Measurements from ENCODE around the gene ARSA. TPM values are rescaled to one million over a fixed set of nuclear protein-coding genes. Genes with fewer than 3 reads are reported as not detected.

The ARSA gene
- total RNA-seq, 1 experiment from 2014 or later = 10.3 TPM

DNA sequence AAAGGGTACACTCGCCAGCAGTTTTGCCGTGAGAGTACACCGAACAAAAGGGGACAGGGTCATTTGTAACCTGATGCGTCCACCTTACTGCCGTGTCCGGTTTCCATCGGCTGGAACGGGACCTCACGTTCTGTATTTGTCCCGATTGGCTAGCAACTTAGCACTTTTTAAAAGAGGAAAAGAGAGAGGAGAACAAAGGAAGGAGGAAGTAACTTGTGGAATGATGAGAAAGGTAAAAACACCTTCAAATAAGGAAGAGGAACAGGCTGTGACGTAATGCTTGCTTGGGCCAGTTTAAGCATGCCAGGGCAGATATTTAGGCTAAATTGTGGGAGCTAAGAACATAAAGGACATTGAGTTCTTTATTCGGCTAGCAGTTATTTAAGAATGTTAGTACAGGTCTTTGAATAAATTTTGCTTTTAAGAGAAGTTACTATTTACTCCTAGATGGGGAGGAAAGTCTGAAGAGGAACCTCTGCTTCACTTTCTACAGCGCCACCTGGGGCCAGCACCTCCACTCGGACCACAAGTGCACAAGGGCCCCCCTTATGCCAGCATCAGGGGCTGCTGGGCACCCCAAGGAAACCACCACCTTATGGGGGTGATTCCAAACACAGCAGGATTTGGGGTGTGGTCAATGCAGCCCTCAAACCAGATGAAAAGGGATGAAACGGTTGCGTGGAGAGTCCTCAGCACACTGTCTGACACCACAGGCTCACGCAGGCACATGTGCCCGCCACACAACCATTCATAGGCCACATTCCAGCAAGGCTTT, 5.8 kb downstream of the ARSA start:
- H4K20me1 ChIP-seq (ENCODE audit: control insufficient read depth, insufficient read depth, insufficient read length) = no peaks in the 10 kb centered on the region
- no peak overlapping the region for H3K23ac ChIP-seq (ENCODE audit: insufficient read length, low read depth, low read length)
- H3K56ac ChIP-seq (ENCODE audit: insufficient read length, low read depth, low read length) = no peak overlapping the region
- no peak overlapping the region for H3K14ac ChIP-seq (ENCODE audit: insufficient read depth, low read length)
- no peaks in the 10 kb centered on the region for H3K9me3 ChIP-seq (ENCODE audit: control insufficient read depth, low read depth, low read length)
- peaks cover 22 to 23% of the 10 kb centered on the region in 2 experiments for H3K4me1 Mint-ChIP-seq
- no peak overlapping the region for H3K9ac ChIP-seq (ENCODE audit: extremely low read depth, insufficient read length, low read length)
- no peak overlapping the region for H3K18ac ChIP-seq (ENCODE audit: insufficient read length, low read depth, low read length)
- no peak overlapping the region for H4K91ac ChIP-seq (ENCODE audit: insufficient read length, low read depth, low read length)
- peaks cover 0 to 3% (median 0%) of the 10 kb centered on the region in 3 experiments; a peak in 2 of 7 replicates for H3K36me3 Mint-ChIP-seq (ENCODE audit: insufficient read depth in 1 of 3, low read depth in 3 of 3)
- H3K79me1 ChIP-seq (ENCODE audit: insufficient read depth, low read depth, low read length, poor library complexity, severe bottlenecking) = no peaks in the 10 kb centered on the region
- H3K4ac ChIP-seq (ENCODE audit: low read depth, low read length) = no peak overlapping the region
- H3K27ac ChIP-seq (ENCODE audit: insufficient read length, low read depth, low read length) = no peak overlapping the region
- H3K4me3 Mint-ChIP-seq = peak overlapping the region; percentile 14 to 57; a peak in 4 of 5 replicates
- no peak overlapping the region for H2BK120ac ChIP-seq (ENCODE audit: low read depth, low read length, poor library complexity, severe bottlenecking)
- no peak overlapping the region for H2AK5ac ChIP-seq (ENCODE audit: insufficient read length, low read length)
- H4K5ac ChIP-seq (ENCODE audit: insufficient read length, low read depth, low read length) = no peak overlapping the region
- no peak overlapping the region for H2AFZ ChIP-seq (ENCODE audit: low read length)
- WGBS (ENCODE audit: extremely low coverage, insufficient read length, low lambda C conversion rate) = no CpG with 5 or more reads among the region's 18 CpGs
- DNase-seq = peak; percentile 36
- no peak overlapping the region for H2BK12ac ChIP-seq (ENCODE audit: insufficient read length, low read depth, low read length)
- H3T11ph ChIP-seq (ENCODE audit: low read length) = no peak overlapping the region
- H3K23me2 ChIP-seq (ENCODE audit: insufficient read length, low read depth, low read length, poor library complexity, severe bottlenecking) = peaks cover 5% of the 10 kb centered on the region
- H3K27me3 ChIP-seq (ENCODE audit: insufficient read depth, low read length) = 0 out of 2 replicates have a peak, but pooled peaks cover 2% of the 10 kb centered on the region
- no peak overlapping the region for H2BK20ac ChIP-seq (ENCODE audit: low read depth, low read length, poor library complexity, severe bottlenecking)
- peaks cover 25% of the 10 kb centered on the region for H3K27me3 Mint-ChIP-seq (ENCODE audit: low read depth)
- H3K4me1 ChIP-seq (ENCODE audit: insufficient read depth, low read length) = peaks cover 9% of the 10 kb centered on the region
- peak overlapping the region; percentile 86 for H3K4me2 ChIP-seq (ENCODE audit: insufficient read depth, insufficient read length, low read length)
- no peak overlapping the region for H2BK5ac ChIP-seq (ENCODE audit: insufficient read length, low read length)
- no peak overlapping the region for H2BK15ac ChIP-seq (ENCODE audit: low read depth, low read length)
- no peaks in the 10 kb centered on the region for H3K9me3 Mint-ChIP-seq
- no peak overlapping the region for H3K27ac Mint-ChIP-seq
- no peak overlapping the region for H4K8ac ChIP-seq (replicated peaks; ENCODE audit: insufficient read length, low read depth, low read length)
- TF ChIP-seq, protein P1, sequence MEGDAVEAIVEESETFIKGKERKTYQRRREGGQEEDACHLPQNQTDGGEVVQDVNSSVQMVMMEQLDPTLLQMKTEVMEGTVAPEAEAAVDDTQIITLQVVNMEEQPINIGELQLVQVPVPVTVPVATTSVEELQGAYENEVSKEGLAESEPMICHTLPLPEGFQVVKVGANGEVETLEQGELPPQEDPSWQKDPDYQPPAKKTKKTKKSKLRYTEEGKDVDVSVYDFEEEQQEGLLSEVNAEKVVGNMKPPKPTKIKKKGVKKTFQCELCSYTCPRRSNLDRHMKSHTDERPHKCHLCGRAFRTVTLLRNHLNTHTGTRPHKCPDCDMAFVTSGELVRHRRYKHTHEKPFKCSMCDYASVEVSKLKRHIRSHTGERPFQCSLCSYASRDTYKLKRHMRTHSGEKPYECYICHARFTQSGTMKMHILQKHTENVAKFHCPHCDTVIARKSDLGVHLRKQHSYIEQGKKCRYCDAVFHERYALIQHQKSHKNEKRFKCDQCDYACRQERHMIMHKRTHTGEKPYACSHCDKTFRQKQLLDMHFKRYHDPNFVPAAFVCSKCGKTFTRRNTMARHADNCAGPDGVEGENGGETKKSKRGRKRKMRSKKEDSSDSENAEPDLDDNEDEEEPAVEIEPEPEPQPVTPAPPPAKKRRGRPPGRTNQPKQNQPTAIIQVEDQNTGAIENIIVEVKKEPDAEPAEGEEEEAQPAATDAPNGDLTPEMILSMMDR (conservative IDR thresholded peaks at IDR 0.05) = peak; percentile 55; the same call in 2 of the 3 replicates
- H3K79me2 ChIP-seq (ENCODE audit: insufficient read depth, low read length) = no peaks in the 10 kb centered on the region

Data from H9 (cell line).